ENCODE results near the gene HACD1.
A peak's percentile ranks its signal among the peaks of the same experiment; 100 is the strongest.
"Not testable (repeated sequence)": the region's sequence is repeated elsewhere in the genome, so short reads cannot be mapped to it uniquely, and the experiment has no call there.

Gene HACD1

GRCh38 chr10:17643755-17644484 is 26.7 kb upstream of the HACD1 start, which contains the start of gene STAM:
TSS of gene STAM (plus strand) at chr10:17644151. CDS start at chr10:17644340, 189 bp downstream.
- peak; percentile 86 for DNase-seq (ENCODE audit: low read depth)
- no peak for TF ChIP-seq CTCF (IDR thresholded peaks at IDR 0.05; ENCODE audit: low read depth, low read length, missing control alignments)
- peak within 1 kb of the TSS; percentile 89 for H3K4me3 ChIP-seq (ENCODE audit: low read depth, low read length)
- in situ Hi-C loops (cut with HindIII; ENCODE audit: low sequenced_read_pairs) = no loop called here

GRCh38 chr10:17643339-17643754 is 26.2 kb upstream of the HACD1 start:
- peak overlapping the region; percentile 89 for H3K4me3 ChIP-seq (ENCODE audit: low read depth, low read length)
- peak; percentile 63 for DNase-seq (ENCODE audit: low read depth)
- in situ Hi-C loops (cut with HindIII; ENCODE audit: low sequenced_read_pairs) = no loop called here
- TF ChIP-seq CTCF (IDR thresholded peaks at IDR 0.05; ENCODE audit: low read depth, low read length, missing control alignments) = no peak

- TF ChIP-seq CTCF (IDR thresholded peaks at IDR 0.05; ENCODE audit: low read depth, low read length, missing control alignments) = no peak
- in situ Hi-C loops (cut with HindIII; ENCODE audit: low sequenced_read_pairs) = no loop called here
- no peak for DNase-seq (ENCODE audit: low read depth)
- no peak overlapping the region for H3K4me3 ChIP-seq (ENCODE audit: low read depth, low read length)
These were observed 23.2 kb upstream of the HACD1 start for GRCh38 chr10:17640331-17640816.

GRCh38 chr10:17637869-17638268 is 20.7 kb upstream of the HACD1 start:
- in situ Hi-C loops (cut with HindIII; ENCODE audit: low sequenced_read_pairs) = no loop called here
- no peak for TF ChIP-seq CTCF (IDR thresholded peaks at IDR 0.05; ENCODE audit: low read depth, low read length, missing control alignments)
- DNase-seq (ENCODE audit: low read depth) = no peak
- H3K4me3 ChIP-seq (ENCODE audit: low read depth, low read length) = no peak overlapping the region

GRCh38 chr10:17633353-17633752 is 16.2 kb upstream of the HACD1 start:
- DNase-seq (ENCODE audit: low read depth) = no peak
- in situ Hi-C loops (cut with HindIII; ENCODE audit: low sequenced_read_pairs) = no loop called here
- H3K4me3 ChIP-seq (ENCODE audit: low read depth, low read length) = no peak overlapping the region
- TF ChIP-seq CTCF (IDR thresholded peaks at IDR 0.05; ENCODE audit: low read depth, low read length, missing control alignments) = no peak

GRCh38 chr10:17632590-17632989 is 15.4 kb upstream of the HACD1 start:
- in situ Hi-C loops (cut with HindIII; ENCODE audit: low sequenced_read_pairs) = not testable (repeated sequence)

GRCh38 chr10:17626656-17627055 is 9.5 kb upstream of the HACD1 start:
- H3K4me3 ChIP-seq (ENCODE audit: low read depth, low read length) = no peak overlapping the region
- no peak for DNase-seq (ENCODE audit: low read depth)
- no peak for TF ChIP-seq CTCF (IDR thresholded peaks at IDR 0.05; ENCODE audit: low read depth, low read length, missing control alignments)
- in situ Hi-C loops (cut with HindIII; ENCODE audit: low sequenced_read_pairs) = no loop called here

More at GRCh38 chr10:17632590-17632989, 15.4 kb upstream of the HACD1 start:
- DNase-seq (ENCODE audit: low read depth); H3K4me3 ChIP-seq (ENCODE audit: low read depth, low read length): not testable (repeated sequence)
